GM19035 (cell line): ENCODE data around the gene ADAR.

ENCODE experiments used
- ATAC-seq: cut with Tn5 transposase; IDR thresholded peaks from one replicate; pipeline ENCODE4 v1.9.1; 2021; ENCODE audit not compliant: unreplicated experiment

ADAR gene

GRCh38 chr1:154533952-154534844 lies 73.8 kb downstream of the ADAR start:
- ATAC-seq, result no peak
